PC-3 (cell line): ENCODE results near the gene ZNF445. TPM values are rescaled to one million over a fixed set of nuclear protein-coding genes. Genes with fewer than 3 reads are reported as not detected.

ENCODE experiments used
- ATAC-seq: fragments of 200-7000 bp; cut with Tn5 transposase; 2 replicates; pipeline ENCODE4 v1.9.1; 2020; ENCODE audit warnings: mild to moderate bottlenecking, moderate library complexity
- BruUV-seq: library from RNA; stranded (reverse); fragments of 400-500 nt; replicated peaks from 2 replicates; lab custom pipeline; 2021; lab: Mats Ljungman, UMichigan
- CTCF ChIA-PET: fragments of 300-600 bp; sonication (Branson Sonifier 250); formaldehyde crosslinking; loops from one replicate; lab custom pipeline; 2022; ENCODE audit warnings: antibody characterized with exemption; lab: Charles Lee
- POLR2A ChIA-PET: fragments of 300-600 bp; sonication (Branson Sonifier 250); formaldehyde crosslinking; loops from one replicate; lab custom pipeline; 2022; ENCODE audit warnings: antibody characterized with exemption; ENCODE audit not compliant: unreplicated experiment; lab: Charles Lee
- DNase-seq: peaks from one replicate; pipeline ENCODE4 v3.0.0-alpha.2; 2015
- H2AFZ ChIP-seq: fragments of 300-600 bp; sonication (generic); 2 replicates; pipeline ENCODE4 v1.6.0; 2016; ENCODE audit warnings: antibody characterized with exemption, low read length
- H3F3A ChIP-seq: fragments of 300-600 bp; sonication (generic); one replicate; pipeline ENCODE4 v1.6.0; 2017; ENCODE audit warnings: antibody characterized with exemption, low read length, control low read depth, mild to moderate bottlenecking; ENCODE audit not compliant: unreplicated experiment
- H3K27ac ChIP-seq: fragments of 300-600 bp; sonication (generic); 2 replicates; pipeline ENCODE4 v1.5.1; 2016; ENCODE audit warnings: mild to moderate bottlenecking, low read length
- H3K27me3 ChIP-seq: fragments of 300-600 bp; sonication (generic); 2 replicates; pipeline ENCODE4 v1.6.1; 2016; ENCODE audit warnings: low read length, mixed read lengths
- H3K36me3 ChIP-seq: fragments of 300-600 bp; sonication (generic); 2 replicates; pipeline ENCODE4 v1.6.1; 2016; ENCODE audit warnings: low read depth, mixed run types, low read length, mixed read lengths
- H3K4me1 ChIP-seq: fragments of 300-600 bp; sonication (generic); 2 replicates; pipeline ENCODE4 v1.5.1; 2016; ENCODE audit warnings: low read length; ENCODE audit not compliant: insufficient read depth
- H3K4me2 ChIP-seq: fragments of 300-600 bp; sonication (generic); 2 replicates; pipeline ENCODE4 v1.6.0; 2016; ENCODE audit warnings: low read length
- H3K4me3 ChIP-seq: fragments of 300-600 bp; sonication (generic); 2 replicates; pipeline ENCODE4 v1.5.1; 2016; ENCODE audit warnings: mild to moderate bottlenecking, low read length, mixed read lengths
- H3K79me2 ChIP-seq: fragments of 300-600 bp; sonication (generic); 2 replicates; pipeline ENCODE4 v1.6.1; 2017; ENCODE audit warnings: low read length, mixed read lengths
- H3K9ac ChIP-seq: fragments of 300-600 bp; sonication (generic); 2 replicates; pipeline ENCODE4 v1.6.0; 2016; ENCODE audit warnings: mild to moderate bottlenecking, low read length
- H3K9me2 ChIP-seq: fragments of 300-600 bp; sonication (generic); replicated peaks from 2 replicates; pipeline ENCODE4 v1.6.1; 2016; ENCODE audit warnings: mixed run types, low read length, mixed read lengths
- H3K9me3 ChIP-seq: fragments of 300-600 bp; sonication (generic); 2 replicates; pipeline ENCODE4 v1.6.1; 2016; ENCODE audit warnings: low read length, mixed read lengths
- H4K20me1 ChIP-seq: fragments of 300-600 bp; sonication (generic); 2 replicates; pipeline ENCODE4 v1.6.1; 2016; ENCODE audit warnings: low read length, mixed read lengths
- EZH2 ChIP-seq: fragments of 300-600 bp; sonication (generic); IDR thresholded peaks from one replicate; pipeline ENCODE4 v1.6.1; 2017; ENCODE audit warnings: antibody characterized with exemption, mild to moderate bottlenecking, low read length; ENCODE audit not compliant: unreplicated experiment
- EZH2phosphoT487 ChIP-seq: fragments of 300-600 bp; sonication (generic); IDR thresholded peaks from 2 replicates; pipeline ENCODE4 v1.6.1; 2018; ENCODE audit warnings: mild to moderate bottlenecking, antibody characterized with exemption, low read length, borderline replicate concordance
- intact Hi-C: fragments of 100-400 bp; cut with micrococcal nuclease; formaldehyde crosslinking; loops from 2 replicates; pipeline ENCODE4 v1.9.0; 2023
- total RNA-seq: library from RNA; depleted of rRNA; stranded (reverse); fragments of >200 nt; gene quantifications from 2 replicates; pipeline ENCODE4 v1.2.3, GENCODE V29; 2014
- TF ChIP-seq, protein P1 (sequence below): fragments of 300-600 bp; sonication (generic); conservative IDR thresholded peaks from 2 replicates; pipeline ENCODE4 v1.5.1; 2017; ENCODE audit warnings: antibody characterized with exemption, low read depth, mild to moderate bottlenecking, low read length

The ZNF445 gene
- total RNA-seq, 1 experiment from 2014 or later = 8.2 TPM

DNA sequence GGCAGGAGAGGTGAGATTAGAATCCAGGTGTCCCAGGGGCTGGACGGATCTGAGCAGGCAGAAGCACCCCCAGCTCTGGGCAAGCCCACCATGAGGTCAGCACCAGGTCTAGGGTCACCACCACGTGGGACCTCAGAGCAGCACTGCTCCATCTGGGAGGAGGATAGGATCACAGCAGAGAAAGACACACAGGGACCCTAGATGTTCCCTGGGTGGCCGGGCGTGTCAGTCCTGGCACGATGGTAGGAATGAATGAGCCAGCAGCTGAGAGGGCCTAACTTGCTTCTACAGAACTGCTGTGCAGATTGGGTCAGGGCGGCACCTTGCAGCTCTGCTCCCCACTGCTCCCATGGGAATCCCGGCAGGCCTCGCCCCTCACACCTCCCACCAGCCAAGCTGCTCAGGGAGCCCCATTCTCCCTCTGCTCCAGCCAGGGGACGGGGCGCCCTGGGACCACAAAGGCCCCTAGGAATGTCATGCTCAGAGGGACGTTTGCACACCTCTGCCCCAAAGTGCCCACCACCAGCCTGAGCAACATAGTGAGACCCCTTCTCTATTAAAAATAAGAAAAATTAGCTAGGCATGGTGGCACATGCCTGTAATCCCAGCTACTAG is 66.3 kb downstream of the ZNF445 start:
- Histone ChIP-seq H3K27ac (no peak overlapping the region), H3K9ac (no peak overlapping the region), H3K36me3 (no peaks in the 10 kb centered on the region), H3K9me3 (no peaks in the 10 kb centered on the region), H3F3A (no peaks in the 10 kb centered on the region), H3K9me2 (no peaks in the 10 kb centered on the region), H3K79me2 (no peaks in the 10 kb centered on the region), H3K4me1 (no peaks in the 10 kb centered on the region), H4K20me1 (no peaks in the 10 kb centered on the region), H2AFZ (no peak overlapping the region), H3K27me3 (no peaks in the 10 kb centered on the region), H3K4me3 (no peak overlapping the region), H3K4me2 (no peak overlapping the region)
- ChIA-PET POLR2A (interaction anchor here (0.5 kb wide), 1 partner anchor 123 kb away, joined by 3 read pairs; no protein-coding TSS in a partner anchor), CTCF (no interaction called here)
- DNase-seq (no peak), ATAC-seq (no peak)
- TF ChIP-seq EZH2phosphoT487 = no peak
- no peak for TF ChIP-seq EZH2
- TF ChIP-seq, protein P1, sequence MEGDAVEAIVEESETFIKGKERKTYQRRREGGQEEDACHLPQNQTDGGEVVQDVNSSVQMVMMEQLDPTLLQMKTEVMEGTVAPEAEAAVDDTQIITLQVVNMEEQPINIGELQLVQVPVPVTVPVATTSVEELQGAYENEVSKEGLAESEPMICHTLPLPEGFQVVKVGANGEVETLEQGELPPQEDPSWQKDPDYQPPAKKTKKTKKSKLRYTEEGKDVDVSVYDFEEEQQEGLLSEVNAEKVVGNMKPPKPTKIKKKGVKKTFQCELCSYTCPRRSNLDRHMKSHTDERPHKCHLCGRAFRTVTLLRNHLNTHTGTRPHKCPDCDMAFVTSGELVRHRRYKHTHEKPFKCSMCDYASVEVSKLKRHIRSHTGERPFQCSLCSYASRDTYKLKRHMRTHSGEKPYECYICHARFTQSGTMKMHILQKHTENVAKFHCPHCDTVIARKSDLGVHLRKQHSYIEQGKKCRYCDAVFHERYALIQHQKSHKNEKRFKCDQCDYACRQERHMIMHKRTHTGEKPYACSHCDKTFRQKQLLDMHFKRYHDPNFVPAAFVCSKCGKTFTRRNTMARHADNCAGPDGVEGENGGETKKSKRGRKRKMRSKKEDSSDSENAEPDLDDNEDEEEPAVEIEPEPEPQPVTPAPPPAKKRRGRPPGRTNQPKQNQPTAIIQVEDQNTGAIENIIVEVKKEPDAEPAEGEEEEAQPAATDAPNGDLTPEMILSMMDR = no peak
- intact Hi-C loops = no loop called here
- no TSS peak for BruUV-seq

DNA sequence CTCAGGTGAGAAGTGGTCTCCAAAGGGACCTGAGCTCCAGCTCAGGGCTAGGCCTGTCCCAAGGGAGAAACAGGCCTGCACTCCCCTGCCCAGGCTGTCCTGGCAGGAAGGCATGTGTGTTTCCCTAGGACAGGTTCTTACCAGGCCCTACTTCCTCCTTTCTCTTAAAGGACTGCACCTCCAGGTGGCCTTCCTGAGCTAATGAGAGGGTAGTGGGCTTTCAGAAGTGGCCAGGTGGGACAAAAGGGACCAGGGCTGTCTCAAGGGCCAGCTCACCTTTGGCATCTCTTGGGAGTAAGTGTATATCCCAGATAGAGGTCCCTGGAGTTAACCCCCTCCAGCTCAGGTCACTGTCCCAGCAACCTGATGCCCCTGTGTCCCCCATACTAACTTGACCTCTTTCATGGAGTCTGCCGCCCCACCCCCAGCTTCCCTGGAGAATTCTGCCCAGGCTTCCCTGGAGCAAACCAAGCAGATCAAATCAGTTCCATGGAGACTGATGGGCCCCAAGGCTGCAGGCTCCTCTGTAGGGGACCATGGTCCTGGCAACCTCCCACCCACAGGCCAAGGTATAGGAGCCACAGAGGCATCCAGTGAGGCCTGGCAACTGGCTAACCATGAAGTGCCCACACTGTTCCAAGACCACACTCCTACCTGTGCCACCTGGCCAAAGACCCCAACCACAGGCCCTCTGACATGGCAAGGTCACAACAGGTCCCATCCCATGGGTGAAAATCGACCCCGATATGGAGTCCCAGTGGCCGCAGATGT is 67.6 kb downstream of the ZNF445 start:
- CTCF ChIA-PET = no interaction called here
- no TSS peak for BruUV-seq

More for the DNA sequence above, 67.6 kb downstream of the ZNF445 start:
- no peak overlapping the region for H3K4me2 ChIP-seq
- H3K79me2 ChIP-seq = no peaks in the 10 kb centered on the region
- no peak overlapping the region for H2AFZ ChIP-seq
- H3F3A ChIP-seq = no peaks in the 10 kb centered on the region
- H3K9me3 ChIP-seq = no peaks in the 10 kb centered on the region
- TF ChIP-seq EZH2 (no peak), EZH2phosphoT487 (no peak)
- TF ChIP-seq, protein P1 = no peak
- DNase-seq (no peak), ATAC-seq (no peak)
- POLR2A ChIA-PET = no interaction called here
- no peak overlapping the region for H3K27ac ChIP-seq
- no peaks in the 10 kb centered on the region for H3K27me3 ChIP-seq
- H3K9me2 ChIP-seq = no peaks in the 10 kb centered on the region
- intact Hi-C loops = no loop called here
- H3K9ac ChIP-seq = no peak overlapping the region
- H4K20me1 ChIP-seq = no peaks in the 10 kb centered on the region
- H3K4me3 ChIP-seq = no peak overlapping the region
- H3K4me1 ChIP-seq = no peaks in the 10 kb centered on the region
- H3K36me3 ChIP-seq = no peaks in the 10 kb centered on the region
